Measurements from ENCODE around the gene RPS6KA3. TPM values are rescaled to one million over a fixed set of nuclear protein-coding genes. Genes with fewer than 3 reads are reported as not detected.
A peak's percentile ranks its signal among the peaks of the same experiment; 100 is the strongest.
"Not testable (repeated sequence)": the region's sequence is repeated elsewhere in the genome, so short reads cannot be mapped to it uniquely, and the experiment has no call there.

RPS6KA3 gene
- total RNA-seq, 1 donor from 2014 or later: 55.3 TPM

DNA sequence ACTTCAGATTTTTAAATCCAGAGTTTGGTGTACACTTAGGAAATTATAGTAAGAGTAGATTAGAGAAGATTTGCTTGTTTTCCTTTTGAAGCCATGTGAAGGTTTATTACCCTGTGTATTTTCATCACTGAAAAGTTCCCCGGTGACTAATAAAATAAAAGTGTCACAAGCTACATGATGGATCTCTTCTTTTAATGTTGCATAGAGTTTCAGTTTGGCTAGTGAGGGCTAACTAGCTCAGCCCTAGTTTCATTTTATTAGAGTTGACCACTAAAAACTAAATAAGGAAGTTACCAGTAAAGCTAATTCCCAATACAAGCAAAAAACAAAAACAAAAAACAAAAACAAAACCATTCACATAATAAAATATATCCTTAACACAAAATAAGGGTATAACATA is 139.9 kb downstream of the RPS6KA3 start:
- H3K9me3 Mint-ChIP-seq; H3K4me1 Mint-ChIP-seq (ENCODE audit: low read depth); DNase-seq (ENCODE audit: low spot score); H3K27me3 Mint-ChIP-seq (ENCODE audit: low read depth); H3K4me3 Mint-ChIP-seq (ENCODE audit: low read depth); H3K27ac Mint-ChIP-seq: not testable (repeated sequence)
- intact Hi-C loops (cut with micrococcal nuclease): loop anchor here (10.0 kb wide), 1 partner anchor 222 kb away; no protein-coding TSS in a partner anchor
- peaks cover 30% of the 10 kb centered on the region for H3K36me3 Mint-ChIP-seq (ENCODE audit: low read depth)

DNA sequence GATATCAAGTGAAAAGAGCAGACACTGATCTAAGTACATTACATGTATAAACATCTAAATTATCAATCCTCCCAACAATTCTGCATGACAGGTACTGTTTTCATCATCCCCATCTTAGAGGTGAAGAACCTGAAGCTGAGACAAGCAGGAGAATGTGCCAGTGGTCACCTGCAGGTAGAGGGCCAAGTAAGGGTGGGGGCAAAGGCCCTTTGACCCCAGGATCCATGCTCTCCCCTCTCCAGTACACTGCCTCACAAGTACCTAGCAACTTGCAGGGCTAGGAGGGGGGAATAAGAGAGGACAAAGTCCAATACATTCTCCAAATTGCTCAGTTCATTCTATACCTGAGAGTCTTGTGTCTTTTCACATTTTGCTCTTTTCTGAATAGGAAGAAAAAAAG is 141.7 kb downstream of the RPS6KA3 start:
- Mint-ChIP-seq H3K9me3 (no peaks in the 10 kb centered on the region), H3K4me3 (ENCODE audit: low read depth) (no peak overlapping the region), H3K36me3 (ENCODE audit: low read depth) (peaks cover 25% of the 10 kb centered on the region), H3K27me3 (ENCODE audit: low read depth) (no peaks in the 10 kb centered on the region), H3K27ac (no peak overlapping the region), H3K4me1 (ENCODE audit: low read depth) (no peaks in the 10 kb centered on the region)
- no peak for DNase-seq (ENCODE audit: low spot score)
- intact Hi-C loops (cut with micrococcal nuclease): loop anchor here (10.0 kb wide), 1 partner anchor 220 kb away; no protein-coding TSS in a partner anchor

DNA sequence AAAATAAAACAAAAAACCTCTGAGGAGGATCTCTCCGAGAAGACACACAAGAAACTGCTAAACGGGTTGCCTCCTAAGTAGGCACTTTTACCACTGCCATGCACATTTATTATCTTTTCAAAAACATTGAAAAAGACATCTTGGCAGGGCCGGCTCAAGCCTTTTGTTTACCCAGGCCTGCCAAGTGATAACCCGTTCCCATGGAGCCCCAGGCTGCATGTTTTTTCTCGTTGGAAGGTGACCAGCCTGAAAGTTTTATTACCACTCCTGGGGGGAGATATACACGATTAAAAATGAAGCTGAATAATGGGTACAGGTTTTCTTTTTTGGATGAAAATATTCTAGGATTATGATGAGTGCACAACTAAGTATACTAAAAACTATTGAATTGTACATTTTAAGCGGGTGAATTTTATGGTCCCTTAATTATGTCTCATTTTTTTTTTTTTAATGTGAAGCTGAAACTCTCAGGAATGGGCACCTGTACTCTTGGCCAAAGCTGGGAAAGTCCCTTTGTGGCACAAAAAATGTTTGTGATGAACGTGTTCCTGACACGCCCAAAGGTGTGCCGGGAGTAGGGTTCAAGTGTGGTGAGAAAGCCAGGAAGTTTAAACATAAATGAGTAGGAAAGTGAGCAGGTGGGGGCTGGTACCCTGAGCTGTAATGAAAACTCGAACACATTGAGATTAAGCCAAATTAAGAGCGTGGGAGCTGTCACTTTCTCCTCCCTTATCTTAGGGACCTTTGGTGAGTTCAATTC is 148.5 kb downstream of the RPS6KA3 start:
- Mint-ChIP-seq H3K36me3 (ENCODE audit: low read depth) (peaks cover 3% of the 10 kb centered on the region), H3K9me3 (no peaks in the 10 kb centered on the region), H3K27ac (no peak overlapping the region), H3K4me3 (ENCODE audit: low read depth) (no peak overlapping the region), H3K4me1 (ENCODE audit: low read depth) (peaks cover 1% of the 10 kb centered on the region), H3K27me3 (ENCODE audit: low read depth) (peaks cover 30% of the 10 kb centered on the region)
- no peak for DNase-seq (ENCODE audit: low spot score)
- intact Hi-C loops (cut with micrococcal nuclease): no loop called here

DNA sequence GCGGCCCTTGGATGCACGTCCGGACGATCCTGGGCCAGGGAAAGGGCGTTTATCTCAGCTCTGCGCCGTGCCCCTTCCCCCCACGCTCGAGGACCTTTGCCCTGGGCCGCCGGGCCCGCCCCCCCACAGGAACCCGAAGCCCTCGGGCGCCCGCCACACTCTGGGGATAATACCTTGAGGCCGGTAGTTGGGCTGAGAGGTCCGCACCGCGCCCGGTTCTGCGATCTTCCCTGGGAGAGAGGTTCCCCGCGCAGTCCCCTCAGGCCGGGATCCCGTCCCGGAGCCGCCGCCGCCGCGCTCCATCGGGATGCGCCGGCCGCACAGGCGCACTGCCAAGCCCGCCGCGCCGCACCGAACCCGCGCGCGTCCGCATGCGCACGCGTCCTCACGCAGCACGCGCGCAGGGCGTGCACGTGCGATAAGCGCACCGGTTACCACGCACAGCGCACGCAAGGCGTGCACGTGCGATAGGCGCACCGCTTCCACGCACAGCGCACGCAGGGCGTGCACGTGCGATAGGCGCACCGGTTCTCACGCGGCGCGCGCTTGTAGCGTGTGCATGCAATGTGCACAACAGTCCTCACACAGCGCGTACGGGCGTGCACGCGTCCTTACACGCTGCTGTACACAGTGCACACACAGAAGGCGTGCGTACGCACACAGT is 150.0 kb downstream of the RPS6KA3 start, which contains the start of gene MAP7D2:
Gene MAP7D2, minus strand, starts transcription at position 331 of the 664 bp plus-strand sequence. Its CDS starts 28 bp downstream, at position 303.
- no peak within 1 kb of the TSS for H3K27ac Mint-ChIP-seq
- intact Hi-C loops (cut with micrococcal nuclease): no loop called here
- peak within 1 kb of the TSS; percentile 17 for H3K4me3 Mint-ChIP-seq (ENCODE audit: low read depth)
- H3K27me3 Mint-ChIP-seq (ENCODE audit: low read depth): peaks cover 30% of the 10 kb centered on the region
- peaks cover 2% of the 10 kb centered on the region for H3K36me3 Mint-ChIP-seq (ENCODE audit: low read depth)
- peaks cover 1% of the 10 kb centered on the region for H3K4me1 Mint-ChIP-seq (ENCODE audit: low read depth)
- H3K9me3 Mint-ChIP-seq: no peaks in the 10 kb centered on the region
- no peak for DNase-seq (ENCODE audit: low spot score)

DNA sequence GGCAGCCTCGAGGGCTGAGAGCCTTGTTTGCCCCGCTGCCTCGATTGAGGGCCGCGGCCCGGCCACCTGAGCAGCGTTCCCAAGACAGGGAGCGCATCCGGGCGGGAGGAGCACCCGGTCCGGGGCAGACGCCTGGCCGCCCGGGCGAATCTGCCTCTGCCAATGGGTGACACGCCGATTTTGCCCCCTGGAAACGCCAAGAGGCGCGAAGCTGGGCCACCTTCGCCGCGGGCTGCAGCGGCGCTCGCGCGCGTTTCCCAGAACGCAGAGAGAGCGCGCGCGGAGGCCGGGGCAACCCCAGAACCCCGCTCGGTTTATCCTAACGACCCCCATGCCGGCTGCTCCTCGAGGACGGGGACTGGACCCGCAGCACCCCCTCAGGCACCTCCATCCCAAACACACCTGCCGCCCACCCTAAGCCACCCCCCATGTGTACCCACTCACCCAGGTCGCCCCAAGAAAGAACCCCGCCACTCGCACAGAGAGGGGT is 150.6 kb downstream of the RPS6KA3 start:
- Mint-ChIP-seq H3K4me3 (ENCODE audit: low read depth) (peak overlapping the region; percentile 17), H3K27ac (no peak overlapping the region), H3K27me3 (ENCODE audit: low read depth) (peaks cover 30% of the 10 kb centered on the region), H3K36me3 (ENCODE audit: low read depth) (no peaks in the 10 kb centered on the region), H3K9me3 (no peaks in the 10 kb centered on the region), H3K4me1 (ENCODE audit: low read depth) (peaks cover 1% of the 10 kb centered on the region)
- intact Hi-C loops (cut with micrococcal nuclease): no loop called here
- no peak for DNase-seq (ENCODE audit: low spot score)

DNA sequence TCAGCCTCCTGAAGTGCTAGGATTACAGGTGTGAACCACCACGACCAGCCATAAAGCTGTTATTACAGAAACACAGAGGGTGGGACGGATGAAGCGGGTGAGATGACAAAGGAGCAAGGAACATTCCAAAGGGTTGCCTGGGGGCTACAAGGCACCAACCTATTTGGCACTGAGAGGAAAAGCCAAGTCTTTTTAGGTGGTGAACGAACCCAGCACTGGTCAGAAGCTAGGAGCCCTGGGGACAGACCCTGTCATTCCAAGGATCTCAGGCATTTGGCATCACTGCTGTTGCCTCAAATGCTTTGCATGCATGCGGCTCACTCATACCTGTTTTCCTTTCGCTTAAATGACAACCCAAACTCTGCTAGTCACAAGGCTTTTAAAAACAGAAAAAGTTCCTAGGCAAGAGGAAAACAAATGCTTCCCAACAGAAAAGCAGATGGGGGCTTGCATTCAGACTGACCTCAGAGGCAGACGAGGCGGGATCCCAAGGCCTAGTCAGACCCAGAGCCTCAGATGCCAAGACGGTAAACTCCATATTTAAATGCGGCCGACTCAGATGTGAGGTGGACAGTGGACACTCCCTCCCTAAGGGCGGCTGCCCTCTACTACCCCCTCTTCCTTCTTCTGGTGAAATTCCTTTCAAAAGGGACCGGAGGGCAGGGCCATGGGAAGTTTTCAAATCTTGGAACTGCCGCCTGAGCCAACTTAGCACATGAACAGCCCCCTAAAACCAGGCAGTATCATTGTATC is 154.5 kb downstream of the RPS6KA3 start:
- DNase-seq (ENCODE audit: low spot score): no peak
- no peak overlapping the region for H3K4me3 Mint-ChIP-seq (ENCODE audit: low read depth)
- no peaks in the 10 kb centered on the region for H3K9me3 Mint-ChIP-seq
- H3K36me3 Mint-ChIP-seq (ENCODE audit: low read depth): no peaks in the 10 kb centered on the region
- intact Hi-C loops (cut with micrococcal nuclease): no loop called here
- peaks cover 23% of the 10 kb centered on the region for H3K27me3 Mint-ChIP-seq (ENCODE audit: low read depth)
- H3K4me1 Mint-ChIP-seq (ENCODE audit: low read depth): no peaks in the 10 kb centered on the region
- no peak overlapping the region for H3K27ac Mint-ChIP-seq

DNA sequence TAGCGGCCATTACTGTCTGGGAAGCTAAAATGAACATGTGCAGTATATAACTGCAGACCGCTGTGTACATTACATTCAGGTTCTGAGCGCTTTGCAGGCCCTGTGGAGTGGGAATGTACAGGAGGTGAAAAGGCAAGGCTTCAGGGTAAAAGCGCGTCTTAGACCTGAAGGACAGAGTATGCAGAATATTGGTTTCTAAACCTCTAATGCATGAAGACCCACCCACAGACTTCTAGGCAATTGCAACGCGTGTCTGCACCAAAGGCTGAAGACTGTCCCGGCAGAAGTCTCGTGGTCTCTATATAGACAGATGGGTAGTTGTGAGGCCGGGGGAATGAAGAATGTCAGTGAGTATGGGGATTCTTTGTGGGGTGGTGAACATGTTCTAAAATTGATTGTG is 155.4 kb downstream of the RPS6KA3 start:
- intact Hi-C loops (cut with micrococcal nuclease): no loop called here
- no peak for DNase-seq (ENCODE audit: low spot score)
- H3K36me3 Mint-ChIP-seq (ENCODE audit: low read depth): no peaks in the 10 kb centered on the region
- H3K4me1 Mint-ChIP-seq (ENCODE audit: low read depth): no peaks in the 10 kb centered on the region
- no peak overlapping the region for H3K27ac Mint-ChIP-seq
- no peaks in the 10 kb centered on the region for H3K9me3 Mint-ChIP-seq
- peaks cover 20% of the 10 kb centered on the region for H3K27me3 Mint-ChIP-seq (ENCODE audit: low read depth)
- H3K4me3 Mint-ChIP-seq (ENCODE audit: low read depth): no peak overlapping the region

DNA sequence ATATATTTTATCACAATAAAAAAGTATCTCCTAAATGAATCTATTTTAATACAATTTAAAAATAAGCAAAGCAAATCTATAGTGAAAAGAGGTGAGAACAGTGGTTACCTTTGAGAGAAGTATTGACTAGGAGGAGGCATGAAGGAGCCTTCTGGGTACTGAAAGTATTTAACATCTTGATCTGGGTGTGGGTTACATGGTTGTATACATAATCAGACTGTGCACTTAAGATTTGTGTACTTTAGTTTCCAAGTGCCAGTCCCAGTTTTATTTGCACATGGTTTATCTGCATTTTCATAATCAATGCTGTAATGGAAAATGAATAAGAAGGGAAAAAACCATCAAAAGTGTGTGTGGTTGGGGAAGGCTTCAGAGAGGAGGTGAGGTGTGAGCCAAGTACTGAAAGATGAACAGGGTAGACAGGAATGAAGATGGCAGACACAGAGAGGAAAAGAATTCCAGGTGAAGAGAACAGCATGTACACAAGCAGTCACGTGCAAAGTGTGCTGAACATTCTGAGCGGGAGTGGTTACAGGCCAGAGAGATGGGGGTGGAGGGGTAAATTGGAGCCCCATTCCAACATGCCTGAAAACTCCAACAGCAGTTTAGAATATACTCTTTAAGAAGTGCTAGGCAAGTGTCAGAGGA is 164.7 kb downstream of the RPS6KA3 start:
- Mint-ChIP-seq H3K4me1 (ENCODE audit: low read depth) (peaks cover 4% of the 10 kb centered on the region), H3K9me3 (no peaks in the 10 kb centered on the region), H3K36me3 (ENCODE audit: low read depth) (no peaks in the 10 kb centered on the region), H3K27ac (no peak overlapping the region), H3K4me3 (ENCODE audit: low read depth) (no peak overlapping the region), H3K27me3 (ENCODE audit: low read depth) (peaks cover 3% of the 10 kb centered on the region)
- intact Hi-C loops (cut with micrococcal nuclease): no loop called here
- no peak for DNase-seq (ENCODE audit: low spot score)

Other genes with a start within 250 kb of the RPS6KA3 start
- 0.21 and 0.46 TPM in 2 replicates for gene MAP7D2, start 150.0 kb downstream of the RPS6KA3 start, total RNA-seq
- 94.1 and 94.5 TPM in 2 replicates for gene EIF1AX, start 125.1 kb downstream of the RPS6KA3 start, total RNA-seq